CD4-positive, alpha-beta T cell treated with Interferon gamma for 1 hour (primary cell): Measurements from ENCODE around the gene DCP1A.
"Not testable (repeated sequence)": the region's sequence is repeated elsewhere in the genome, so short reads cannot be mapped to it uniquely, and the experiment has no call there.

ENCODE experiments used
- DNase-seq: peaks from one replicate; pipeline ENCODE4 v3.0.0-alpha.2; 2020

Gene DCP1A

DNA sequence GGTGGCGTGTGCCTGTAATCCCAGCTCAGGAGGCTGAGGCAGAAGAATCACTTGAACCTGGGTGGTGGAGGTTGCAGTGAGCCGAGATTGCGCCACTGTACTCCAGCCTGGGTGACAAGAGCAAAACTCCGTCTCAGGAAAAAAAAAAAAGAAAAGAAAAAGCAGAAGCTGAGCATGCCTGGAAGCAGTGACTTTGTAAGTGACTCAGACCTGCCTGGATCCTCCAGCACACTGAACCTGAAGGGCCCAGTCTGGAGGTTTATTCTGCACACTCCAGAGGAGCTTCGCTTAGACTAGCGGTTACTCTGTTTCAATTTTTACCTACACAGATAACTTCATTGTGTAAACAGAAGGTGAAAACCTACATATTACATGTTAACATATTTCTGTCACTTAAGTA, 19.4 kb downstream of the DCP1A start:
- peak; percentile 15 for DNase-seq

- no peak for DNase-seq
Observed at GRCh38 chr3:53324105-53324504, 23.2 kb downstream of the DCP1A start.

DNA sequence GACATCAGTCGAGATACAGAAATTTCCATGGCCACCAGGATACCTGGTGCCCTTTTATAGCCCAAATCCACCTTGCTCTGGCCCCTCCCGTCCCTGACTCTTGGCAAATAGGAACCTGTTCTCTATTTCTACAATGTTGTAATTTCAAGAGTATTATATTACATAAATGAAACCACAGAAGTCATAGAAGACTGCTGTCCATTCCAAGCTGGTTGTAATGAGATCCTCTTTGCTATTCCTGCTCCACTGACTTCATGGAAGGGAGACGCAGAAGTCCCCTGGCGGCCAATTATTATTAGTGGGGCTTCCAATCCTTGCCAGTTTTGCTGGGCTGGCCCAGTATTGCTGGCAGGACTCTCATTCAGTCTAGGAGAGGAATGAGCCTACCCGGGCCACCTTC, 26.6 kb downstream of the DCP1A start:
- DNase-seq: no peak

GRCh38 chr3:53318522-53318921, 28.8 kb downstream of the DCP1A start:
- DNase-seq: no peak

DNA sequence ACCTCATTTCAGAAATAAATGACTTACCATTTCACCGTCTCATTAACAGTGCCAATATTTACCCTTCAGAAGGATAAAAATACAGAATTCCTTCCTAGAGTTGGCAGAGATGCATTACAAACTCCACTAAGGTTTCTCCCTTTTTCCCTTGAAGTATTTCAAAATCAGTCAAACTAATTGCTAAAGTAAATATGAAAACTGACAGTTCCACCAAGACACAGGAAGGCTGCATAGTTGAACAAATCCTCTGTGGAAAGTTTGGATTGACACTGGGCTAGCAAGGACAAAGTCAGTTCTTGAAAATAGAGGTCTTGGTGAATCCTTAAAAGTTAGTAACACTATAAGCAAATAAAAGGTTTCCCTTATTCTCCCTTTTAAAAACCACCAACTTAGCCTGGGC, 34.5 kb downstream of the DCP1A start:
- DNase-seq: no peak

DNA sequence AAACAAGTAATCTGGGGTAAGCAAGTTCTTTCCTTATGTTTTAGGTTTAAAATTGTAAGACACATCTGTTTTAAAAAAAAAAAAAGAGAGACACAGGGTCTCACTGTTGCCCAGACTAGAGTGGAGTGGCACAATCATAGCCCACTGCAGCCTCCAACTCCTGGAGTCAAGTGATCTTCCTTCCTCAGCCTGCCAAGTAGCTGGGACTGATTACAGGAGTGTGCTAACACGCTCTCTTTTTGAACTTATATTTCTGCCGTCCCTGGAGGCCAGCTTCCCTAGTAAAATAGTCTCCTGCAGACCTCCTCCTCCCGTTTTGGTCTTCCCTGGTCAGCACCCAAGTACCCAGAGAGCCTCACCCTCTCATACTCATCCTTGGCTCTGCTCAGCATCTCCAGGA, 35.5 kb downstream of the DCP1A start:
- DNase-seq: no peak

- no peak for DNase-seq
Observed at GRCh38 chr3:53303957-53304356, 43.4 kb downstream of the DCP1A start.

GRCh38 chr3:53303549-53303948, 43.8 kb downstream of the DCP1A start:
- DNase-seq: no peak

GRCh38 chr3:53300826-53301225, 46.5 kb downstream of the DCP1A start:
- no peak for DNase-seq

DNA sequence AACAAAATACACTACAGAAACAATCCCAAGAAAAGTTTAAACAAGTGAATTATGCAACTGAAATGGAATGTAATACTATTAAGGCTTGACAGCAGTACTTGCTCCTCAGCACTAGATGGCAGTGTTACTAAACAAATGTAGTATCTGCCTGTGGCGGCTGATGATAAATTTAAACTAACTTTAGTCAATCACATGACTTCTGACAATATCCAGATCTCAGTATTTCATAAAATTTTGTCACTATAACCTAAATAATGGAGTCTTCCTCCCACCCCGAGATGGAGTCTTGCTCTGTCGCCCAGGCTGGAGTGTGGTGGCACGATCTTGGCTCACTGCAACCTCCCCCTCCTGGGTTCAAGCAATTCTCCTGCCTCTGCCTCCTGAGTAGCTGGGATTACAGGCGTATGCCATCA, 47.7 kb downstream of the DCP1A start:
- peak; percentile 4 for DNase-seq

- no peak for DNase-seq
Observed at GRCh38 chr3:53295410-53295809, 51.9 kb downstream of the DCP1A start.

DNA sequence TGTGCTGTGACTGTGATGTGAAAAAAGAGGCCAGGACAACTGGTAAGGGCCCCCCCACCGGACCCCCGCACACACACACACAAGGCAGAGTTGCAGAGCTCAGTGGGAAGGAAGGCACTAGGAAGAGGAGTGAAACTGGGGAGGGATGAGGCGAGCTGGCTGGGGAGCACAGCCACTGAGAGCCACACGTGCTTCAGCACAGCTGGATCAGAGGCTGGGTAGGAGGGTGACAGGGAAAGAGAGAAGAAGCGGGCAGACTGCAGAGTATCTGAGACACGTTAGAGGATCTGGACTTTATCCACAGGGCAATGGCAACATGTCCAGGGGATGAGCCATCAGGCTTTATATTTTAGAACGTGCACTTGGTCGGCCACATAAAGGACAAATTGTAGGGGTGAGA, 53.5 kb downstream of the DCP1A start:
- no peak for DNase-seq

DNA sequence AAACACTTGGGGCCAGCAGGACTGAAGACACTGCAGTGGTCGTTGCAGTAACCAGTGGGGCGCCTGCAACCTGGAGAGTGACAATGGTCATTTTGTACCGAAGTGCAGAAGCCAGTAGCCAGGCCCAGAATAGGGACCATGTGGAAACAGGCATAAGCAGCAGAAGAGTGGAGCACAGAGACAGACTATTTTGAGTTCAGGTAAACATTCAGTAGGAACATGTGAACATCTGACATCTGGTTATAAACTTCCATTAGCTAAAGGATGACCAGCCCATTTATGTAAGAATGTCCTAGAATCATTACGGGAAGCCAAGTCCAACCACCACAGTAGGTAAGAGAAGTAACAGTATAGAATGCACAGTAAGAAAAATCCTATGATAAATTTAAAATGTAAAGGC, 59.1 kb downstream of the DCP1A start:
- DNase-seq: no peak

- DNase-seq: no peak
Observed at GRCh38 chr3:53287131-53287629, 60.2 kb downstream of the DCP1A start.

GRCh38 chr3:53286727-53287126, 60.6 kb downstream of the DCP1A start:
- no peak for DNase-seq

- no peak for DNase-seq
Observed at GRCh38 chr3:53282581-53282980, 64.8 kb downstream of the DCP1A start.

DNA sequence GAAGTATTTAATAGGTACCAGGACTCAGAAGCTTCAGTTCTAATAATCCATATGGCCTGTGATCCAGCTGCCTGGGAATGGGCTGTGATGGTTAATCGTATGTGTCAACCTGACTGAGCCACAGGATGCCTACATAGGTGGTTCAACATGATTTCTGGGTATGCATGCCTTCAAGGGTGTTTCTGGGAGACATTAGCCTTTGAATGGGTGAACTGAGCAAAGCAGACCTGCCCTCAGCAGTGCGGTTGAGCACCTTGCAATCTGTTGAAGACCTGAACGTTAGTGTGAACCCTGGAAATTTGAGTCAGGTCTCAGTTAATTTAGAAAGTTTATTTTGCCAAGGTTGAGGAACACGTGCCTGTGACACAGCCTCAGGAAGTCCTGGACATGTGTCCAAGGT, 68.7 kb downstream of the DCP1A start:
- no peak for DNase-seq

GRCh38 chr3:53274938-53275605, 72.3 kb downstream of the DCP1A start:
- no peak for DNase-seq

GRCh38 chr3:53273146-53273670, 74.1 kb downstream of the DCP1A start:
- no peak for DNase-seq

DNA sequence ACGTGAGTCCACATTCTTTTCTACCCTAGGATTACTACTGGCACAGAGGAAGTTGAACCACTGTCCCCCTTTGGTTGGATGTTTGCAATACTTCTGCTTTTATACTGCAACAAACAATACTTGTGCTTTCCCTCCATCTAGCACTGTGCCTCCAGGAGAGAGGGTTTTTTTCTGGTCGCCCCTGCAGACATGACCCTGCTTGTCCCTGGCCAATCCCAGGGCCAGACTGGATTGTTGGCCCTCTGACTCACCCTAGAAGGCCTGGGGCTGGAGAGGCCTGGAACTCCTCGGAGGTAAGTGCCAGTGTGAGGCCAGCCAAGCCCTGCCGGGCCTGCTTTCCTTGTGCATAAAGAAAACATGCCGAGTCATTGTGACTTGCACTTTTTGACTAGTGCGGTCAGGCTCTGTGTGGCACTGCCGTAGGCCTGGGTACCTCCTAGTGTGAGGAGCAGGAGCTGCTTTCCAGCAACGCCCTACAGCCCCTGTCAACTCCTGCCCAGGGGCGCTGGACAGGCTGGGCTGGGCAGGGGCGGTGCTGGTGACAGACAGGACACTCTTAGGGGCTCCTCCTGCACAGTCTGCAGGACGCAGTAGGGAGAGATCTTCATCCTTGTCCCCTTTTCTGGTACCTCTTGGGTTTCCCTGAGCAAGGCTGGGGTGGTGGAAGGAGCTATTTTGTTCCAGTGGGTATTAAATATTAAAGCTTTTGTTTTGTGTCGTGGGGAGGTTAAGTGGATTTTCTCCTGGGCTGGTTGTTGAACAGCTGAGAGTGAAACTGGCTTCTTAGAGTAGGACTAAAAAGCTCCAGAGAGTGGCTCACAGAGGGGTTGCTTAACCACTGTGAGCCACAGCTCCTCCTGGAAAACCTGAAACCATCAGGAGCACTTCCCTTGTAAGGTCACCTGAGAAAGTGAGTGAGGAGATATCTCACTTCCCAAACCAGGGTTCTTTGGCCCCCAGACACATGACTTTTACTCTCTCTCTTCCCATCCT, 77.2 kb downstream of the DCP1A start:
- peak; percentile 57 for DNase-seq

DNA sequence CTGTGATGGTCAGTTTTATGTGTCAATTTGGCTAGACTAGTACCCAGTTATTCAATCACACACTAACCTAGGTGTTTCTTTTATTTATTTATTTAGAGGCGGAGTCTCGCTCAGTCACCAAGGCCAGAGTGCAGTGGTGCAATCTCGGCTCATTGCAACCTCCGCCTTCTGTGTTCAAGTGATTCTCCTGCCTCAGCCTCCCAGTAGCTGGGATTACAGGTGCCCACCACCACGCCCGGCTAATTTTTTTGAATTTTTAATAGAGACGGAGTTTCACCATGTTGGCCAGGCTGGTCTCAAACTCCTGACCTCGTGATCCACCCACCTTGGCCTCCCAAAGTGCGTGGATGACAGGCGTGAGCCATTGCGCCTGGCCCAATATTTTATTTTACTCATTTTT, 78.2 kb downstream of the DCP1A start:
- not testable (repeated sequence) for DNase-seq

DNA sequence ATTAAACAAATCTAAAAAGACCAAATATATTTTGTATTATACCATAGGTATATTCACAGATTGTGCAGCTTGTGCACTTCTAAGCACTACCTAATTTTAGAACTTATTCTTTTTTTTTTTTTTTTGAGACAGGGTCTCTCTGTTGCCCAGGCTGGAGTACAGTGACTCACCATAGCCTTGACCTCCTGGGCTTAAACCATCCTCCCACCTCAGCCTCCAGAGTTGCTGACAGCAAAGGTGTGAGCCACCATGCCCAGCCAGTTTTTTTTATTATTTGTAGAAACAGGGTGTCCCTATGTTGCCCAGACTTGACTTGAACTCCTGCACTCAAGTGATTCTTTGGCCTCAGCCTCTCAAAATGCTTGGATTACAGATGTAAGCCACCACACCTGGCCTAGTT, 79.6 kb downstream of the DCP1A start:
- no peak for DNase-seq

- no peak for DNase-seq
Observed at GRCh38 chr3:53264718-53265117, 82.6 kb downstream of the DCP1A start.

GRCh38 chr3:53263907-53264306, 83.4 kb downstream of the DCP1A start:
- DNase-seq: no peak
